ENCODE results near the gene SHC3. TPM values are rescaled to one million over a fixed set of nuclear protein-coding genes. Genes with fewer than 3 reads are reported as not detected.
A peak's percentile ranks its signal among the peaks of the same experiment; 100 is the strongest.

Gene SHC3
- total and polyA plus RNA-seq, 8 donors: 0.15 to 1.7 (median 1.0) TPM

DNA sequence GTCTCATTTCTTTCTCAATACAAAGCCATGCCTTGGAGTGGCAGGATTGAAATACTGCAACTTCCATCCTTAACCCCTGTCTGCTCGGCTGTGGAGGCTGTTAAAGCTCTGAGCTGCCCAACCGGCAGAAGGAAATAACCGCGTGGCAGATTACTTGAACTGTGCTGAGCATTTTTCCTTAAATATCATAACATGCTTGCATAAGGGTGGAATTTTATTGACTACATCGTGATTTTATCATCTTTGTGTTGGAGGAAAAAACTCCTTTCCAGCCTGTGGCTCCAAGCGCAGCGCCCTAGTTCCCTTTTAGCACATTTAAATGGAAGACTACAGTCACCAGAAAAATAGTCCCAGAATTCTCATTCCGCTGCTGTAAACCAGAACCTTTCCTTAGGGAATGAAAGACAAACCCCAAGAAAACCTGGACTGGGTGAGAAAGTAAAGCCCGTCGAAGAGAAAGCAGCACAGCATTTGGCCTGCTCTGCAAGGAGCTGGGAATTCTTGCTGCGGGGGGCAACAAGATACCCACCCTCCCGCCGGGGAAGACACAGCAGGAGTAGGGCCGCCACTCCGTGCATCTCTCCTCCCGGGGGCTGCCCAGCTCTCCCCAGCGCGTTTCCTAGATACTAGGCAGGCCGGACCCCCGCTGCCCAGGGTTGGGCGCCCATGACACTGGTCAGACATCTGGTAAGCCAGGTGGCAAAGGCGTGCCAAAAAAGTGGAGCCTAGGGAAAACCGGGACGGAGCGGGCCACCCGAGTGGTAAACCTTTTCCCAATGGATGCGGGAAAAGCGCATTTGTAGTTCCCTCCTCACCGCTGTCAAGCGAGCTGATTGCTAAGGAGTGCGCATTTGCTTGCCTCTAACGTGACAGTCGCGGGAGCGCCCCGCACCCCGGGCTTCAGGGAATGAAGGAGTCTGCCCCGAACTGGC lies 1.3 kb downstream of the SHC3 start:
- Histone ChIP-seq H3K27me3 (peaks cover 20 to 65% (median 32%) of the 10 kb centered on the region in 3 donors), H3K36me3 (no peaks in the 10 kb centered on the region), H3K4me3 (peak overlapping the region; percentile 42 to 58 (median 50)), H3K9me3 (no peaks in the 10 kb centered on the region), H3K4me1 (peaks cover 33 to 43% (median 37%) of the 10 kb centered on the region in 4 donors), H3K27ac (peak overlapping the region in 3 of 5 donors; percentile 5 to 57 (median 24))
- WGBS, 5 donors: 6 to 11% (median 6%) methylated on average over 31 to 38 of the region's 38 CpGs
- intact Hi-C loops (cut with DNase I; ENCODE audit: low total_unique reads): no loop called here
- TF ChIP-seq POLR2AphosphoS5 (IDR thresholded peaks at IDR 0.05): no peak
- no peak for TF ChIP-seq POLR2A (IDR thresholded peaks at IDR 0.05)
- no peak for TF ChIP-seq EP300 (IDR thresholded peaks at IDR 0.05)
- TF ChIP-seq CTCF (IDR thresholded peaks at IDR 0.05): no peak
- DNase-seq: peak in 1 of 2 donors; percentile 30

- peak in 1 of 2 donors; percentile 49 for DNase-seq
- no peak overlapping the region for H3K27ac ChIP-seq
- WGBS, 5 donors: 72 to 81% (median 79%) methylated on average over 5 of the region's 5 CpGs
- no peaks in the 10 kb centered on the region for H3K36me3 ChIP-seq
- peaks cover 33 to 39% (median 36%) of the 10 kb centered on the region in 4 donors for H3K4me1 ChIP-seq
- intact Hi-C loops (cut with DNase I; ENCODE audit: low total_unique reads): no loop called here
- peaks cover 20 to 65% (median 32%) of the 10 kb centered on the region in 3 donors for H3K27me3 ChIP-seq
- no peak for TF ChIP-seq POLR2AphosphoS5 (IDR thresholded peaks at IDR 0.05)
- no peak for TF ChIP-seq CTCF (IDR thresholded peaks at IDR 0.05)
- TF ChIP-seq POLR2A (IDR thresholded peaks at IDR 0.05): no peak
- TF ChIP-seq EP300 (IDR thresholded peaks at IDR 0.05): no peak
- no peak overlapping the region for H3K4me3 ChIP-seq
- H3K9me3 ChIP-seq: no peaks in the 10 kb centered on the region
Observed at GRCh38 chr9:89175828-89176261, 2.8 kb downstream of the SHC3 start.

DNA sequence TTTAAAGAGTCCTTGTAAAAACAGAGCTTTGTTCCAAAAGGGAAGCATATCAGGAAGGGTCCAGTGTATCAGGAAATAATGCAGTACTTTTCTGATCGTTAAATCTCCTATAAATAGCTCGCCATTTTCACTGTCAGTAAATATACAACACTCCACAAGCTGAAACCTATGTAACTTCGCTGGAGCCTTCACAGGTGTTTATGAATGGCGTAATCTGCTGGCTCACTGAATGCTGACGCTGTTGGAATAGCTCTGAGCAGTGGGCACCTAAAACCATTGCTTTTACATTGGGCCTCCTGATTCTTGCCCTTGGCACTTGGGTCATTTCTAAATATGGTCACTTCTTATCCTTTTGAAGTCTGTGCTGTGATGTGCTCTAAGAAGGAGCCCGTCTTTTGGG lies 4.3 kb downstream of the SHC3 start:
- TF ChIP-seq EP300 (IDR thresholded peaks at IDR 0.05) (no peak), CTCF (IDR thresholded peaks at IDR 0.05) (no peak), POLR2A (IDR thresholded peaks at IDR 0.05) (no peak), POLR2AphosphoS5 (IDR thresholded peaks at IDR 0.05) (no peak)
- 62 to 84% (median 79%) methylated on average over 6 of the region's 6 CpGs for WGBS, 5 donors
- Histone ChIP-seq H3K27ac (no peak overlapping the region), H3K4me3 (no peak overlapping the region), H3K27me3 (peaks cover 20 to 58% (median 32%) of the 10 kb centered on the region in 3 donors), H3K36me3 (no peaks in the 10 kb centered on the region), H3K4me1 (peaks cover 20 to 24% (median 22%) of the 10 kb centered on the region in 4 donors), H3K9me3 (no peaks in the 10 kb centered on the region)
- DNase-seq: no peak
- intact Hi-C loops (cut with DNase I; ENCODE audit: low total_unique reads): no loop called here

DNA sequence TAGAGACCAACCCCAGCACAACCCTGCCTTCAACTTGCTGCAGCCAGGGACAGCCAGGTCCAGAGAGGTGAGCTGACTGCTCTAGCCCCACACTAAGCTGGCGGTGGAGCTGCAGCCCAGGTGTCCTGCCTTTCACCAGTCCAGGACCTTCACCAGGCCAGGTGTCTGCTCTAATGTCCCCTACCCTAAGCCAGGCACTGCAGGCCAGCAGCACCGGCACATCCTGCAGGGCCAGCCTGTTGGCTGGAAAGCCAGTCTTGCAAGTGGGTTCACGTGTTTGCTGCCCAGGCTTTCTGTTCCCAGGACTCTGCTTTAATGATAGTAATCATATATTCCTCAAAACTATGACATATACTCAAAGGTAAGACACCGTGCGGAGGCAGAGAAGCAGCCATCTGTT lies 5.5 kb downstream of the SHC3 start:
- WGBS, 5 donors: 76 to 94% (median 92%) methylated on average over 5 of the region's 5 CpGs
- Histone ChIP-seq H3K36me3 (no peaks in the 10 kb centered on the region), H3K27me3 (peaks cover 11 to 46% (median 23%) of the 10 kb centered on the region in 3 donors), H3K27ac (no peak overlapping the region), H3K4me1 (peaks cover 8 to 12% (median 10%) of the 10 kb centered on the region in 4 donors), H3K4me3 (no peak overlapping the region), H3K9me3 (no peaks in the 10 kb centered on the region)
- intact Hi-C loops (cut with DNase I; ENCODE audit: low total_unique reads): no loop called here
- TF ChIP-seq POLR2AphosphoS5 (IDR thresholded peaks at IDR 0.05) (no peak), POLR2A (IDR thresholded peaks at IDR 0.05) (no peak), EP300 (IDR thresholded peaks at IDR 0.05) (no peak), CTCF (IDR thresholded peaks at IDR 0.05) (no peak)
- DNase-seq: no peak

Data from stomach (tissue), 9 donors.